ENCODE data around the gene RNF115.

- TF ChIP-seq, protein P1, sequence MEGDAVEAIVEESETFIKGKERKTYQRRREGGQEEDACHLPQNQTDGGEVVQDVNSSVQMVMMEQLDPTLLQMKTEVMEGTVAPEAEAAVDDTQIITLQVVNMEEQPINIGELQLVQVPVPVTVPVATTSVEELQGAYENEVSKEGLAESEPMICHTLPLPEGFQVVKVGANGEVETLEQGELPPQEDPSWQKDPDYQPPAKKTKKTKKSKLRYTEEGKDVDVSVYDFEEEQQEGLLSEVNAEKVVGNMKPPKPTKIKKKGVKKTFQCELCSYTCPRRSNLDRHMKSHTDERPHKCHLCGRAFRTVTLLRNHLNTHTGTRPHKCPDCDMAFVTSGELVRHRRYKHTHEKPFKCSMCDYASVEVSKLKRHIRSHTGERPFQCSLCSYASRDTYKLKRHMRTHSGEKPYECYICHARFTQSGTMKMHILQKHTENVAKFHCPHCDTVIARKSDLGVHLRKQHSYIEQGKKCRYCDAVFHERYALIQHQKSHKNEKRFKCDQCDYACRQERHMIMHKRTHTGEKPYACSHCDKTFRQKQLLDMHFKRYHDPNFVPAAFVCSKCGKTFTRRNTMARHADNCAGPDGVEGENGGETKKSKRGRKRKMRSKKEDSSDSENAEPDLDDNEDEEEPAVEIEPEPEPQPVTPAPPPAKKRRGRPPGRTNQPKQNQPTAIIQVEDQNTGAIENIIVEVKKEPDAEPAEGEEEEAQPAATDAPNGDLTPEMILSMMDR (conservative IDR thresholded peaks at IDR 0.05): no peak
- TF ChIP-seq EZH2 (IDR thresholded peaks at IDR 0.05; ENCODE audit: low read depth): no peak
Observed at GRCh38 chr1:145868232-145868631, 44.3 kb upstream of the RNF115 start.
